Right lobe of liver (tissue), 6 donors: Measurements from ENCODE around the gene HSD11B2. TPM values are rescaled to one million over a fixed set of nuclear protein-coding genes. Genes with fewer than 3 reads are reported as not detected.

Source experiments
- ATAC-seq, 4 donors: fragments of 200-7000 bp; cut with Tn5 transposase; one replicate each; pipeline ENCODE4 v1.9.1; 2020; ENCODE audit warnings: mild to moderate bottlenecking in 4 of 4, moderate library complexity in 4 of 4
- DNase-seq, 3 donors: peaks; one replicate each; pipeline ENCODE4 v3.0.0-alpha.2; 2020
- H3K27ac ChIP-seq, 3 donors: fragments of 200-600 bp; one replicate each; pipeline ENCODE4 v1.8.0; 2022
- H3K27me3 ChIP-seq, 2 donors: fragments of 200-600 bp; one replicate each; pipeline ENCODE4 v1.8.0; 2022
- H3K36me3 ChIP-seq, 4 donors: fragments of 200-600 bp; sonication (generic) in 1 of 4; one replicate each; pipeline versions ENCODE4 v1.5.1 to v1.8.0; 2017 to 2022; ENCODE audit warnings: control low read depth in 1 of 4
- H3K4me1 ChIP-seq, 4 donors: fragments of 200-600 bp; sonication (generic) in 1 of 4; one replicate each; pipeline versions ENCODE4 v1.5.1 to v1.8.0; 2017 to 2022; ENCODE audit warnings: control low read depth in 1 of 4
- H3K4me3 ChIP-seq, 3 donors: fragments of 200-600 bp; one replicate each; pipeline ENCODE4 v1.8.0; 2022
- H3K9me3 ChIP-seq, 4 donors: fragments of 200-600 bp; sonication (generic) in 1 of 4; one replicate each; pipeline versions ENCODE4 v1.5.1 to v1.8.0; 2017 to 2022; ENCODE audit warnings: control low read depth in 1 of 4
- CTCF ChIP-seq, 4 donors: fragments of 200-600 bp in 3 of 4; fragments of 450-650 bp in 1 of 4; IDR thresholded peaks; one replicate each; pipeline versions ENCODE4 v1.5.1 to v1.8.0; 2016 to 2022; ENCODE audit warnings: antibody characterized with exemption in 4 of 4, mild to moderate bottlenecking in 2 of 4
- POLR2A ChIP-seq: fragments of 450-650 bp; IDR thresholded peaks from one replicate; pipeline ENCODE4 v1.6.1; 2017; ENCODE audit warnings: antibody characterized with exemption, mild to moderate bottlenecking
- WGBS: methylation state at CpG from one replicate; pipeline ENCODE4 v1.1.6; 2018; ENCODE audit warnings: low coverage, low lambda C conversion rate; ENCODE audit not compliant: insufficient coverage; ENCODE audit errors: missing lambda C conversion rate; 5-methylcytosine and 5-hydroxymethylcytosine counted together
- intact Hi-C, 2 donors: fragments of 100-400 bp; cut with DNase I; formaldehyde crosslinking; loops; one replicate each; pipeline versions ENCODE4 v1.11.2 to v1.14.1; 2022
- total RNA-seq, 6 experiments: library from RNA; depleted of rRNA in 2 of 6; stranded (reverse); fragments of >200 nt in 2 of 6; fragmentation: NEBNext Ultra II Directional in 3 of 6; extraction: Animal tissue kit (Norgen Biotek cat#: 25700) in 3 of 6; gene quantifications; one replicate each; pipeline versions ENCODE4 v1.1.0 to v1.2.4, GENCODE V29; 2016 to 2023
- donor health status: DM: no; HTN: yes; CAD: no.
- donor health status: DM: no; HTN: no; CAD: no.
- donor health status: DM: no; HTN: no; CAD: no.
- donor health status: DM: no; HTN: yes; CAD: no.
- donor health status: DM: no; HTN: yes; CAD: no.

The HSD11B2 gene
- total RNA-seq, 6 experiments from 2014 or later, result 1.3 to 2.7 (median 2.1) TPM

GRCh38 chr16:67404740-67405226 is 26.1 kb upstream of the HSD11B2 start:
- ATAC-seq (peak in 2 of 4 donors; percentile 35 to 42), DNase-seq (no peak)
- Histone ChIP-seq H3K9me3 (no peaks in the 10 kb centered on the region), H3K27ac (no peak overlapping the region), H3K4me3 (no peak overlapping the region), H3K4me1 (no peaks in the 10 kb centered on the region), H3K27me3 (no peaks in the 10 kb centered on the region), H3K36me3 (no peaks in the 10 kb centered on the region)
- TF ChIP-seq CTCF (IDR thresholded peaks at IDR 0.05), result no peak
- TF ChIP-seq POLR2A, result no peak
- 93% methylated on average over 3 of the region's 5 CpGs for WGBS
- intact Hi-C loops, result no loop called here

- TF ChIP-seq CTCF (IDR thresholded peaks at IDR 0.05) (no peak), POLR2A (no peak)
- DNase-seq (no peak), ATAC-seq (no peak)
- Histone ChIP-seq H3K9me3 (no peaks in the 10 kb centered on the region), H3K4me3 (no peak overlapping the region), H3K27ac (no peak overlapping the region), H3K36me3 (no peaks in the 10 kb centered on the region), H3K27me3 (no peaks in the 10 kb centered on the region), H3K4me1 (no peaks in the 10 kb centered on the region)
- 89% methylated on average over 4 of the region's 8 CpGs for WGBS
- intact Hi-C loops, result no loop called here
Observed at GRCh38 chr16:67405336-67405735, 25.6 kb upstream of the HSD11B2 start.

GRCh38 chr16:67406111-67406971 is 24.6 kb upstream of the HSD11B2 start:
- WGBS, result 78% methylated on average over 11 of the region's 18 CpGs
- Histone ChIP-seq H3K4me1 (no peaks in the 10 kb centered on the region), H3K9me3 (no peaks in the 10 kb centered on the region), H3K36me3 (no peaks in the 10 kb centered on the region), H3K27me3 (no peaks in the 10 kb centered on the region), H3K27ac (no peak overlapping the region), H3K4me3 (no peak overlapping the region)
- ATAC-seq, result peak in 2 of 4 donors; percentile 25 to 28
- intact Hi-C loops, result no loop called here
- DNase-seq, result no peak
- no peak for TF ChIP-seq POLR2A
- TF ChIP-seq CTCF (IDR thresholded peaks at IDR 0.05), result no peak

- WGBS, result 90% methylated on average over 2 of the region's 7 CpGs
- Histone ChIP-seq H3K9me3 (no peaks in the 10 kb centered on the region), H3K27me3 (no peaks in the 10 kb centered on the region), H3K36me3 (no peaks in the 10 kb centered on the region), H3K27ac (no peak overlapping the region), H3K4me3 (no peak overlapping the region), H3K4me1 (no peaks in the 10 kb centered on the region)
- no peak for TF ChIP-seq CTCF (IDR thresholded peaks at IDR 0.05)
- TF ChIP-seq POLR2A, result no peak
- intact Hi-C loops, result no loop called here
- no peak for DNase-seq
- ATAC-seq, result no peak
Observed at GRCh38 chr16:67407176-67407787, 23.6 kb upstream of the HSD11B2 start.
